HG03097 (cell line): ENCODE measurements around the gene C7orf33.

Experiments used
- ATAC-seq: cut with Tn5 transposase; IDR thresholded peaks from one replicate; pipeline ENCODE4 v1.9.1; 2021; ENCODE audit not compliant: unreplicated experiment, low FRiP score

Gene C7orf33

GRCh38 chr7:148624735-148625134 lies 34.2 kb downstream of the C7orf33 start:
- ATAC-seq, result no peak

GRCh38 chr7:148625342-148625741 lies 34.8 kb downstream of the C7orf33 start:
- ATAC-seq, result no peak

GRCh38 chr7:148626828-148627227 lies 36.3 kb downstream of the C7orf33 start:
- no peak for ATAC-seq

GRCh38 chr7:148628011-148628410 lies 37.4 kb downstream of the C7orf33 start:
- no peak for ATAC-seq

GRCh38 chr7:148630078-148630477 lies 39.5 kb downstream of the C7orf33 start:
- no peak for ATAC-seq

GRCh38 chr7:148633761-148634160 lies 43.2 kb downstream of the C7orf33 start:
- ATAC-seq, result no peak

GRCh38 chr7:148637094-148637493 lies 46.5 kb downstream of the C7orf33 start:
- no peak for ATAC-seq

GRCh38 chr7:148645898-148646297 lies 55.3 kb downstream of the C7orf33 start:
- no peak for ATAC-seq

- ATAC-seq, result no peak
Observed at GRCh38 chr7:148650232-148650858, 59.8 kb downstream of the C7orf33 start.

GRCh38 chr7:148652773-148653172 lies 62.2 kb downstream of the C7orf33 start:
- no peak for ATAC-seq

- ATAC-seq, result no peak
Observed at GRCh38 chr7:148657929-148658328, 67.4 kb downstream of the C7orf33 start.

- no peak for ATAC-seq
Observed at GRCh38 chr7:148661471-148661870, 70.9 kb downstream of the C7orf33 start.

- ATAC-seq, result no peak
Observed at GRCh38 chr7:148662646-148663045, 72.1 kb downstream of the C7orf33 start.

GRCh38 chr7:148664324-148664723 lies 73.8 kb downstream of the C7orf33 start:
- ATAC-seq, result no peak

- ATAC-seq, result no peak
Observed at GRCh38 chr7:148665221-148665620, 74.7 kb downstream of the C7orf33 start.
